ENCODE data around the gene KCNJ5.

The KCNJ5 gene

DNA sequence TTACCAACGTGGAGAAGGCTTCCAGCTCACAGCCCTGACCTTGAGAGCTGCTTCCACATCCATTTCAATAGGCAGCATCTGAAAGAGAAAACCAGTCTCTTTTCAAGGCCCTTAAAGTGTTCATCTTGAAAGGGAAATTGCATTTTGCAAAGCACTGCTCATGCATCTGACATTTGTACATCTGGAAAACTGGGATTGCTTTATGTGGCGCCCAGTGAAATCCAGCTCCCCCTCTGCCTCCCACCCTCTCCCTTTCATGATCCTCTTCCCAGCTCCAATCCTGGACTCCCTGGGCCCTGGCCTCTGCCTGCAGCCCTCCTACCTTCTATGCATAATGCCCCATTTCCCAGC is 34.1 kb downstream of the KCNJ5 start:
- Mint-ChIP-seq H3K4me1 (ENCODE audit: low read depth) (peaks cover 18% of the 10 kb centered on the region), H3K9me3 (no peaks in the 10 kb centered on the region), H3K4me3 (no peak overlapping the region), H3K36me3 (ENCODE audit: low read depth) (no peaks in the 10 kb centered on the region), H3K27me3 (peaks cover 3% of the 10 kb centered on the region), H3K27ac (no peak overlapping the region)

DNA sequence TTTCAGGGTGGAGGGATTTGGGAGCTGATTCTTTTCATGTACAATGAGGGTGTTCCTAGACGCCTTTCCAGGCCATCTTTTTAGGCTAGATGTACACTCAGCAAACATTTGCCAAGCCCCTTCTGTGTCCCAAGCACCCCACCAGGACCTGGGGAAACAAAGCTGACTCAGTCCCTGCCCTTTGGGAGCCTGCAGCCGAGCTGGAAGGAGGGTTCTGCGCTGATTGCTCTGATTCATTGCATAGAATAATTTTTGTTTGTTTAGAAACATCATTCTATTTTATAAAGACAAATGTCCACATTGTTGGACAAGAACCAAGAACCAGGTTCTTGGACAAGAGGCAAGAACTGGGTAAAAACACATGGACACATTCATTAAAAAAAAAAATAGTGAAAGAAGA is 34.8 kb downstream of the KCNJ5 start:
- Mint-ChIP-seq H3K9me3 (no peaks in the 10 kb centered on the region), H3K27ac (no peak overlapping the region), H3K36me3 (ENCODE audit: low read depth) (no peaks in the 10 kb centered on the region), H3K4me1 (ENCODE audit: low read depth) (peaks cover 18% of the 10 kb centered on the region), H3K4me3 (no peak overlapping the region), H3K27me3 (peaks cover 3% of the 10 kb centered on the region)

- H3K36me3 Mint-ChIP-seq (ENCODE audit: low read depth): no peaks in the 10 kb centered on the region
- H3K9me3 Mint-ChIP-seq: no peaks in the 10 kb centered on the region
- peaks cover 18% of the 10 kb centered on the region for H3K4me1 Mint-ChIP-seq (ENCODE audit: low read depth)
- H3K27me3 Mint-ChIP-seq: no peaks in the 10 kb centered on the region
- H3K4me3 Mint-ChIP-seq: no peak overlapping the region
- no peak overlapping the region for H3K27ac Mint-ChIP-seq
Measured at GRCh38 chr11:128926437-128927107, 35.4 kb downstream of the KCNJ5 start.

GRCh38 chr11:128927108-128927461 is 35.9 kb downstream of the KCNJ5 start:
- no peak overlapping the region for H3K4me3 Mint-ChIP-seq
- no peak overlapping the region for H3K27ac Mint-ChIP-seq
- no peaks in the 10 kb centered on the region for H3K36me3 Mint-ChIP-seq (ENCODE audit: low read depth)
- peaks cover 14% of the 10 kb centered on the region for H3K4me1 Mint-ChIP-seq (ENCODE audit: low read depth)
- H3K9me3 Mint-ChIP-seq: no peaks in the 10 kb centered on the region
- no peaks in the 10 kb centered on the region for H3K27me3 Mint-ChIP-seq

DNA sequence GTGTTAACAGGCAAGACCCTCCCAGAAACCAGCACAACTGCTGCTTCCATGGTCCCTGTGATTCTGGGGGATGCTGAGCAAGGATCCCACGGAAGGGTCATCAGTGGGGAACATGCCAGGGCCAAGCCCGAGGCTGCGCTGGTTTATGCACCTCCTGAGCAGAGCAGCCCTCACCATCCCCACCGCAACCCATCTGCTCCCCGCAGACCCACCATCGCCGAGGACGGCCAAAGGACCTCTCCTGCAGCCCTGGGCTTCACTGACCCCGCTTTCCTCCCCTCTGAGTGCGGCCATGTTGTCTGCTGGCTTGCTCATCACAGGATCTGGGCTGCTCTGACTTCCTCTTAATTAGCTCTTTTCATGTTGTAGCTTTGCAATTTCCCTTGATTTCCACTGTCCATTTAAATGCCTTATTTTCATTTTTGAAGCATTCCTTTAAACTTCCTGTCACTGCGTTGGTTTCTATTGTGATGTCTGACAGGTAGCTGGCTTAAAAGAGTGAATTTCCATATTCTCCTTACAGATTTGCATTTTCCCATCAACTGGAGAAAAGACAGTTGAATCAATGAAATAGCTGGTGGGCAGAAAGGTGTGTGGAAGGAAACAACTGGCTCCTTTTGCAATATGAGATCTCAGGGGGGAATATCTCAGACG is 36.7 kb downstream of the KCNJ5 start:
- H3K27me3 Mint-ChIP-seq: no peaks in the 10 kb centered on the region
- no peak overlapping the region for H3K4me3 Mint-ChIP-seq
- H3K4me1 Mint-ChIP-seq (ENCODE audit: low read depth): peaks cover 14% of the 10 kb centered on the region
- H3K9me3 Mint-ChIP-seq: no peaks in the 10 kb centered on the region
- no peaks in the 10 kb centered on the region for H3K36me3 Mint-ChIP-seq (ENCODE audit: low read depth)
- H3K27ac Mint-ChIP-seq: no peak overlapping the region

GRCh38 chr11:128928400-128928799 is 37.2 kb downstream of the KCNJ5 start:
- Mint-ChIP-seq H3K27ac (no peak overlapping the region), H3K9me3 (no peaks in the 10 kb centered on the region), H3K36me3 (ENCODE audit: low read depth) (no peaks in the 10 kb centered on the region), H3K4me1 (ENCODE audit: low read depth) (peaks cover 14% of the 10 kb centered on the region), H3K4me3 (no peak overlapping the region), H3K27me3 (no peaks in the 10 kb centered on the region)

DNA sequence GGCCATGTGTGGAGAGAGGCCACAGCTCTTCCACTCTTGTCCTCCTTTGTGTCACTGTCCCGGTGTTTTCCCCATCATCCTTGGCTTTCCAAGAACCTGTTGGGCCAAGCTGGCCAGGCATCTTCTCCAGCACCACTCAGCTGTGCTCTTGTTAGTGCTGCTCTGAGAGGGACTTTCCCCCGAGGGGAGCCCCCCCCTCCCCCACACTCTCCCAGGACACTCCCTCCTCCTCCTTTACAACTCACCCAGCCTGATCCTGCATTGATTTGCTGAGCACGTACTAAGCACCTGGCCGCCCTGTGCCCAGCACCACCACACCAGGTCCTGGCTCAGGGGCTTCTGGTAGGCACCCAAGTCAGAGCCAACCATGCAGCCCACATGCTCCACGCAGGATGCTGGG is 38.3 kb downstream of the KCNJ5 start:
- Mint-ChIP-seq H3K4me1 (ENCODE audit: low read depth) (peaks cover 14% of the 10 kb centered on the region), H3K4me3 (no peak overlapping the region), H3K9me3 (no peaks in the 10 kb centered on the region), H3K36me3 (ENCODE audit: low read depth) (no peaks in the 10 kb centered on the region), H3K27me3 (no peaks in the 10 kb centered on the region), H3K27ac (no peak overlapping the region)

- no peaks in the 10 kb centered on the region for H3K36me3 Mint-ChIP-seq (ENCODE audit: low read depth)
- H3K9me3 Mint-ChIP-seq: no peaks in the 10 kb centered on the region
- no peaks in the 10 kb centered on the region for H3K27me3 Mint-ChIP-seq
- H3K27ac Mint-ChIP-seq: no peak overlapping the region
- H3K4me1 Mint-ChIP-seq (ENCODE audit: low read depth): peaks cover 14% of the 10 kb centered on the region
- no peak overlapping the region for H3K4me3 Mint-ChIP-seq
Measured at GRCh38 chr11:128929991-128930390, 38.8 kb downstream of the KCNJ5 start.

DNA sequence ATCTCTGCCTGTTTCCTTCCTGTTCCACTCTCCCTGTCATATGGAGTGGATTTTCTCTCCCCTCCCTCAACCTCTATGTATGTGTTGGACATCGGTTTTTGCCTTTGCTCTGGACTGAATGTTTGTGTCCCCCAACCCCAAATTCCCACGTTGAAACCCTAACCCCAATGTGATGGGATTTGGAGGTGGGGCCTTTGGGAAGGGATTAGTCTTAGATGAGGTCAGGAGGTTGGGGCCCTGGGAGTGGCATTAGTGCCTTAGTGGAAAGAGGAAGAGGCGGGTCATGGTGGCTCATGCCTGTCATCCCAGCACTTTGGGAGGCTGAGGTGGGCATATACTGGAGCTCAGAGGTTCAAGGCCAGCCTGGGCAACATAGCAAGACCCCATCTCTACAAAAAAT is 39.9 kb downstream of the KCNJ5 start:
- Mint-ChIP-seq H3K4me1 (ENCODE audit: low read depth) (peaks cover 14% of the 10 kb centered on the region), H3K9me3 (no peaks in the 10 kb centered on the region), H3K27ac (no peak overlapping the region), H3K36me3 (ENCODE audit: low read depth) (no peaks in the 10 kb centered on the region), H3K4me3 (no peak overlapping the region), H3K27me3 (no peaks in the 10 kb centered on the region)

- Mint-ChIP-seq H3K36me3 (ENCODE audit: low read depth) (no peaks in the 10 kb centered on the region), H3K27me3 (no peaks in the 10 kb centered on the region), H3K4me1 (ENCODE audit: low read depth) (peaks cover 14% of the 10 kb centered on the region), H3K27ac (no peak overlapping the region), H3K4me3 (no peak overlapping the region), H3K9me3 (no peaks in the 10 kb centered on the region)
Measured at GRCh38 chr11:128931668-128932067, 40.5 kb downstream of the KCNJ5 start.

- no peaks in the 10 kb centered on the region for H3K9me3 Mint-ChIP-seq
- no peaks in the 10 kb centered on the region for H3K36me3 Mint-ChIP-seq (ENCODE audit: low read depth)
- peaks cover 7% of the 10 kb centered on the region for H3K4me1 Mint-ChIP-seq (ENCODE audit: low read depth)
- no peak overlapping the region for H3K4me3 Mint-ChIP-seq
- no peak overlapping the region for H3K27ac Mint-ChIP-seq
- H3K27me3 Mint-ChIP-seq: no peaks in the 10 kb centered on the region
Measured at GRCh38 chr11:128933481-128934178, 42.5 kb downstream of the KCNJ5 start.

GRCh38 chr11:128934351-128934750 is 43.2 kb downstream of the KCNJ5 start:
- no peak overlapping the region for H3K27ac Mint-ChIP-seq
- no peaks in the 10 kb centered on the region for H3K36me3 Mint-ChIP-seq (ENCODE audit: low read depth)

DNA sequence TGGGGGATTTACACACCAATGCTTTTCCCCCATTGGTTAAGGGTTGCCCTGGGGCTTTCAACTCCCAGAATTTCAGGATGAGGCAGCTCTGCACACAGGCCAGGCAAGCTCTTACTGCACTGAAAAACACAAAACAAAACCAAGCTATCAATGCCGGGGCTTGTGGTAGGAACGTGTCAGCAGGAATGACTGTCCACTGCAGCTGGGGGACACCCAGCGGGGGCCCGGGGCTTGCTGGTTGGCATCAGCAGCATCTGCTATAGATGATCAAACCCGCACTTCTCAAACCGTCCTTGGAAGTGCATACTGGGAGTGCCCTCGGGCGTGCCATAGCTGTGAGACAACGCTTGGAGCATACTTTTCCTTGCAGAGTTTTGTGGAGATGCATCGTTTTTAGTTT is 43.8 kb downstream of the KCNJ5 start:
- H3K4me3 Mint-ChIP-seq: no peak overlapping the region
- H3K9me3 Mint-ChIP-seq: no peaks in the 10 kb centered on the region
- no peaks in the 10 kb centered on the region for H3K4me1 Mint-ChIP-seq (ENCODE audit: low read depth)
- H3K27me3 Mint-ChIP-seq: no peaks in the 10 kb centered on the region
- H3K27ac Mint-ChIP-seq: no peak overlapping the region
- H3K36me3 Mint-ChIP-seq (ENCODE audit: low read depth): no peaks in the 10 kb centered on the region

More at GRCh38 chr11:128934351-128934750, 43.2 kb downstream of the KCNJ5 start:
- H3K27me3 Mint-ChIP-seq: no peaks in the 10 kb centered on the region
- peaks cover 3% of the 10 kb centered on the region for H3K4me1 Mint-ChIP-seq (ENCODE audit: low read depth)
- no peaks in the 10 kb centered on the region for H3K9me3 Mint-ChIP-seq
- no peak overlapping the region for H3K4me3 Mint-ChIP-seq

- Mint-ChIP-seq H3K9me3 (no peaks in the 10 kb centered on the region), H3K36me3 (ENCODE audit: low read depth) (no peaks in the 10 kb centered on the region), H3K27me3 (no peaks in the 10 kb centered on the region), H3K27ac (no peak overlapping the region), H3K4me1 (ENCODE audit: low read depth) (no peaks in the 10 kb centered on the region), H3K4me3 (no peak overlapping the region)
Measured at GRCh38 chr11:128936606-128937251, 45.6 kb downstream of the KCNJ5 start.

GRCh38 chr11:128937480-128937879 is 46.3 kb downstream of the KCNJ5 start:
- Mint-ChIP-seq H3K27ac (no peak overlapping the region), H3K36me3 (ENCODE audit: low read depth) (no peaks in the 10 kb centered on the region), H3K4me3 (no peak overlapping the region), H3K9me3 (no peaks in the 10 kb centered on the region), H3K27me3 (no peaks in the 10 kb centered on the region), H3K4me1 (ENCODE audit: low read depth) (no peaks in the 10 kb centered on the region)

Data from stimulated activated naive CD8-positive, alpha-beta T cell treated with anti-CD3 and anti-CD28 coated beads, Interleukin-15, Interleukin-2, amounts not matched to agents 100 ng/mL and 50 ng/mL, for 24 hours (primary cell).